HepG2 (cell line): ENCODE data around the gene NLRX1. TPM values are rescaled to one million over a fixed set of nuclear protein-coding genes. Genes with fewer than 3 reads are reported as not detected.
A peak's percentile ranks its signal among the peaks of the same experiment; 100 is the strongest.

ENCODE experiments used
- CEBPG ChIP-seq: IDR thresholded peaks from 2 replicates; pipeline ENCODE4 v1.6.1; 2016
- CHD2 ChIP-seq: IDR thresholded peaks from 2 replicates; pipeline ENCODE4 v1.6.1; 2011; ENCODE audit warnings: low read depth, low read length, improper control_type of control experiment
- ELF3 ChIP-seq: IDR thresholded peaks from 2 replicates; pipeline ENCODE4 v1.6.1; 2016; ENCODE audit warnings: missing genetic modification reagents, missing compliant biosample characterization
- FOXA3 ChIP-seq: IDR thresholded peaks from 2 replicates; pipeline ENCODE4 v1.6.1; 2016; ENCODE audit warnings: missing genetic modification reagents, missing compliant biosample characterization
- FOXJ3 ChIP-seq: sonication (generic); formaldehyde crosslinking; IDR thresholded peaks from 2 replicates; pipeline ENCODE4 v1.4.0; 2020; ENCODE audit warnings: missing genetic modification reagents, mild to moderate bottlenecking, borderline replicate concordance
- RBAK ChIP-seq: sonication (generic); formaldehyde crosslinking; IDR thresholded peaks from 2 replicates; pipeline ENCODE4 v1.5.1; 2020; ENCODE audit warnings: mild to moderate bottlenecking, missing genetic modification reagents
- RBM22 ChIP-seq: fragments of 200-400 bp; formaldehyde crosslinking; optimal IDR thresholded peaks from 2 replicates; pipeline ENCODE3; 2017; ENCODE audit warnings: mild to moderate bottlenecking, low read length, moderate library complexity
- REPIN1 ChIP-seq: sonication (generic); formaldehyde crosslinking; IDR thresholded peaks from 2 replicates; pipeline ENCODE4 v1.8.0; 2022; ENCODE audit warnings: missing genetic modification reagents, low read depth, mild to moderate bottlenecking, borderline replicate concordance
- SKI ChIP-seq: fragments of 450-650 bp; IDR thresholded peaks from one replicate; pipeline ENCODE4 v1.6.1; 2018; ENCODE audit warnings: mild to moderate bottlenecking; ENCODE audit not compliant: partially characterized antibody
- STAG1 ChIP-seq: sonication (generic); formaldehyde crosslinking; IDR thresholded peaks from 2 replicates; pipeline ENCODE4 v1.4.0; 2020; ENCODE audit warnings: missing genetic modification reagents
- TEAD3 ChIP-seq: optimal IDR thresholded peaks from 2 replicates; pipeline ENCODE3; 2016; ENCODE audit warnings: borderline replicate concordance
- XRCC5 ChIP-seq: fragments of 200-400 bp; formaldehyde crosslinking; optimal IDR thresholded peaks from 2 replicates; pipeline ENCODE3; 2017; ENCODE audit warnings: mild to moderate bottlenecking, low read length
- ZFP62 ChIP-seq: sonication (generic); formaldehyde crosslinking; IDR thresholded peaks from 2 replicates; pipeline ENCODE4 v1.4.0; 2020; ENCODE audit warnings: missing genetic modification reagents
- ZFP90 ChIP-seq: sonication (generic); formaldehyde crosslinking; IDR thresholded peaks from 2 replicates; pipeline ENCODE4 v1.8.0; 2022; ENCODE audit warnings: missing genetic modification reagents, mild to moderate bottlenecking, inconsistent platforms, borderline replicate concordance
- ZNF264 ChIP-seq: sonication (generic); formaldehyde crosslinking; IDR thresholded peaks from 2 replicates; pipeline ENCODE4 v1.4.0; 2020; ENCODE audit warnings: missing genetic modification reagents
- ZNF335 ChIP-seq: sonication (generic); formaldehyde crosslinking; IDR thresholded peaks from 2 replicates; pipeline ENCODE4 v1.4.0; 2020; ENCODE audit warnings: missing genetic modification reagents
- ZNF558 ChIP-seq: sonication (generic); formaldehyde crosslinking; IDR thresholded peaks from 2 replicates; pipeline ENCODE4 v1.9.0; 2022; ENCODE audit warnings: mild to moderate bottlenecking, missing genetic modification reagents, borderline replicate concordance
- ZNF614 ChIP-seq: IDR thresholded peaks from 2 replicates; pipeline ENCODE4 v1.6.1; 2018; ENCODE audit warnings: missing biosample characterization, missing genetic modification reagents, inconsistent platforms, borderline replicate concordance
- ZNF619 ChIP-seq: sonication (generic); formaldehyde crosslinking; IDR thresholded peaks from 2 replicates; pipeline ENCODE4 v1.4.0; 2020; ENCODE audit warnings: mild to moderate bottlenecking, missing genetic modification reagents
- ZNF878 ChIP-seq: sonication (generic); formaldehyde crosslinking; IDR thresholded peaks from 2 replicates; pipeline ENCODE4 v1.8.1; 2023; ENCODE audit warnings: mild to moderate bottlenecking, missing genetic modification reagents, moderate library complexity
- polyA plus RNA-seq, 8 experiments: library from polyadenylated mRNA; depleted of rRNA in 3 of 8; stranded (reverse) in 7 of 8; unstranded in 1 of 8; fragments of >200 nt; fragmentation: Illumina TruSeq in 4 of 8; extraction: Trizol in 4 of 8; gene quantifications; 2 replicates each; pipeline versions ENCODE4 v1.2.1 to v1.2.3, GENCODE V29; 2011 to 2016; ENCODE audit warnings: low read depth in 4 of 8, missing spikeins in 1 of 8, mixed read lengths in 1 of 8; ENCODE audit not compliant: insufficient read depth in 1 of 8
- total RNA-seq, 5 experiments: library from RNA; depleted of rRNA; stranded (reverse); fragments of >200 nt; fragmentation: Illumina TruSeq; extraction: Trizol; gene quantifications; 2 replicates each; pipeline ENCODE4 v1.2.3, GENCODE V29; 2016; ENCODE audit warnings: low read depth in 1 of 5
- TF ChIP-seq, protein P1 (sequence below): IDR thresholded peaks from 2 replicates; pipeline ENCODE4 v1.6.1; 2012; ENCODE audit warnings: low read length, improper control_type of control experiment
- TF ChIP-seq, protein P2 (sequence below): sonication (generic); formaldehyde crosslinking; IDR thresholded peaks from 2 replicates; pipeline ENCODE4 v1.4.0; 2020; ENCODE audit warnings: missing genetic modification reagents
- TF ChIP-seq, protein P3 (sequence below): IDR thresholded peaks from 2 replicates; pipeline ENCODE4 v1.6.1; 2016
- TF ChIP-seq, protein P4 (sequence below): sonication (generic); formaldehyde crosslinking; IDR thresholded peaks from 2 replicates; pipeline ENCODE4 v1.4.0; 2020; ENCODE audit warnings: low read depth, mild to moderate bottlenecking, missing genetic modification reagents
- TF ChIP-seq, protein P5 (sequence below): sonication (generic); formaldehyde crosslinking; IDR thresholded peaks from 2 replicates; pipeline ENCODE4 v1.4.0; 2020; ENCODE audit warnings: mild to moderate bottlenecking, missing genetic modification reagents

NLRX1 gene
- total and polyA plus RNA-seq, 2 of the 13 experiments (the other 11 are each of a cell fraction or from before 2014, with no cell fraction given) = 8.7 to 11.0 TPM

DNA sequence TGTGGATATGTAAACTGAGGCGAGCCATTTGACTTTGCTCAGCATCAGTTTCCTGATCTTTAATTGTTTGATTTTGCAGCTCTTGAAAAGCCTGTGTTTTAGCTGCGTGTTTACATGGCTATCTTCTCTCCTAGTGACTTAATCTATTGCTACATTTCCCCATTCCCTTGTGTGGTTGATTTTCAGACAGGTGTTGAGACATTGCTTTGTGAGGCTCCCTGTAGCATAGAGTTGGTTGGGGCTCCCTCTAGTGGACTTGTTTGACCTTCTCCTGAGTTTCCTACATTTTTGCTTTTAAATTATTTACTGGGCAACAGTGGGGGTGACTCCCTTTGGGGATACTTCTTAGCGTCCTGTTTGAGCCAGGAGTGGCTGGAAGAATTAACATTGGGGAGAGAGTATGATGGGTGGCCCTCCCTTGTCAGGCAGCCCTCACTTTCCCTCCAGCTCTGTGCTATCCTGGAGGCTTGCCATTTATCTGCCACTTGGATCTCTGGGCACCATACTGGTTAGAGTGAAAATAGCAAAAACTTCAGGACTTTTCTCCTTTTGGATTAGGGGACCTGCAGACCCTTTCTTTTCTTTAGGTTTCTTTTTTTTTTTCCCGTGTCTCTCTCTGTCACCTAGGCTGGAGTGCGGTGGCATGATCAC, 28.4 kb downstream of the NLRX1 start (continued):
- TF ChIP-seq TEAD3 (CRISPR knock-in tag) = peak; percentile 17
- no peak for TF ChIP-seq ZNF878 (CRISPR knock-in tag)
- TF ChIP-seq ZNF619 (CRISPR knock-in tag) = no peak
- TF ChIP-seq, protein P1, sequence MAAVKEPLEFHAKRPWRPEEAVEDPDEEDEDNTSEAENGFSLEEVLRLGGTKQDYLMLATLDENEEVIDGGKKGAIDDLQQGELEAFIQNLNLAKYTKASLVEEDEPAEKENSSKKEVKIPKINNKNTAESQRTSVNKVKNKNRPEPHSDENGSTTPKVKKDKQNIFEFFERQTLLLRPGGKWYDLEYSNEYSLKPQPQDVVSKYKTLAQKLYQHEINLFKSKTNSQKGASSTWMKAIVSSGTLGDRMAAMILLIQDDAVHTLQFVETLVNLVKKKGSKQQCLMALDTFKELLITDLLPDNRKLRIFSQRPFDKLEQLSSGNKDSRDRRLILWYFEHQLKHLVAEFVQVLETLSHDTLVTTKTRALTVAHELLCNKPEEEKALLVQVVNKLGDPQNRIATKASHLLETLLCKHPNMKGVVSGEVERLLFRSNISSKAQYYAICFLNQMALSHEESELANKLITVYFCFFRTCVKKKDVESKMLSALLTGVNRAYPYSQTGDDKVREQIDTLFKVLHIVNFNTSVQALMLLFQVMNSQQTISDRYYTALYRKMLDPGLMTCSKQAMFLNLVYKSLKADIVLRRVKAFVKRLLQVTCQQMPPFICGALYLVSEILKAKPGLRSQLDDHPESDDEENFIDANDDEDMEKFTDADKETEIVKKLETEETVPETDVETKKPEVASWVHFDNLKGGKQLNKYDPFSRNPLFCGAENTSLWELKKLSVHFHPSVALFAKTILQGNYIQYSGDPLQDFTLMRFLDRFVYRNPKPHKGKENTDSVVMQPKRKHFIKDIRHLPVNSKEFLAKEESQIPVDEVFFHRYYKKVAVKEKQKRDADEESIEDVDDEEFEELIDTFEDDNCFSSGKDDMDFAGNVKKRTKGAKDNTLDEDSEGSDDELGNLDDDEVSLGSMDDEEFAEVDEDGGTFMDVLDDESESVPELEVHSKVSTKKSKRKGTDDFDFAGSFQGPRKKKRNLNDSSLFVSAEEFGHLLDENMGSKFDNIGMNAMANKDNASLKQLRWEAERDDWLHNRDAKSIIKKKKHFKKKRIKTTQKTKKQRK = no peak
- peak; percentile 40; the same call in 1 of the 2 replicates for TF ChIP-seq ZNF614 (CRISPR knock-in tag)
- TF ChIP-seq, protein P2, sequence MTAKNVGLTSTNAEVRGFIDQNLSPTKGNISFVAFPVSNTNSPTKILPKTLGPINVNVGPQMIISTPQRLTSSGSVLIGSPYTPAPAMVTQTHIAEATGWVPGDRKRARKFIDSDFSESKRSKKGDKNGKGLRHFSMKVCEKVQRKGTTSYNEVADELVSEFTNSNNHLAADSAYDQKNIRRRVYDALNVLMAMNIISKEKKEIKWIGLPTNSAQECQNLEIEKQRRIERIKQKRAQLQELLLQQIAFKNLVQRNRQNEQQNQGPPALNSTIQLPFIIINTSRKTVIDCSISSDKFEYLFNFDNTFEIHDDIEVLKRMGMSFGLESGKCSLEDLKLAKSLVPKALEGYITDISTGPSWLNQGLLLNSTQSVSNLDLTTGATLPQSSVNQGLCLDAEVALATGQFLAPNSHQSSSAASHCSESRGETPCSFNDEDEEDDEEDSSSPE (CRISPR knock-in tag) = no peak
- peak; percentile 76 for TF ChIP-seq CEBPG
- no peak for TF ChIP-seq RBM22
- TF ChIP-seq ZNF264 = no peak
- no peak for TF ChIP-seq FOXJ3 (CRISPR knock-in tag)
- TF ChIP-seq, protein P3, sequence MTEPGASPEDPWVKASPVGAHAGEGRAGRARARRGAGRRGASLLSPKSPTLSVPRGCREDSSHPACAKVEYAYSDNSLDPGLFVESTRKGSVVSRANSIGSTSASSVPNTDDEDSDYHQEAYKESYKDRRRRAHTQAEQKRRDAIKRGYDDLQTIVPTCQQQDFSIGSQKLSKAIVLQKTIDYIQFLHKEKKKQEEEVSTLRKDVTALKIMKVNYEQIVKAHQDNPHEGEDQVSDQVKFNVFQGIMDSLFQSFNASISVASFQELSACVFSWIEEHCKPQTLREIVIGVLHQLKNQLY = no peak
- TF ChIP-seq ELF3 (CRISPR knock-in tag) = peak; percentile 55
- TF ChIP-seq ZNF558 = no peak
- TF ChIP-seq, protein P4, sequence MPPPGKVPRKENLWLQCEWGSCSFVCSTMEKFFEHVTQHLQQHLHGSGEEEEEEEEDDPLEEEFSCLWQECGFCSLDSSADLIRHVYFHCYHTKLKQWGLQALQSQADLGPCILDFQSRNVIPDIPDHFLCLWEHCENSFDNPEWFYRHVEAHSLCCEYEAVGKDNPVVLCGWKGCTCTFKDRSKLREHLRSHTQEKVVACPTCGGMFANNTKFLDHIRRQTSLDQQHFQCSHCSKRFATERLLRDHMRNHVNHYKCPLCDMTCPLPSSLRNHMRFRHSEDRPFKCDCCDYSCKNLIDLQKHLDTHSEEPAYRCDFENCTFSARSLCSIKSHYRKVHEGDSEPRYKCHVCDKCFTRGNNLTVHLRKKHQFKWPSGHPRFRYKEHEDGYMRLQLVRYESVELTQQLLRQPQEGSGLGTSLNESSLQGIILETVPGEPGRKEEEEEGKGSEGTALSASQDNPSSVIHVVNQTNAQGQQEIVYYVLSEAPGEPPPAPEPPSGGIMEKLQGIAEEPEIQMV = no peak
- TF ChIP-seq, protein P5, sequence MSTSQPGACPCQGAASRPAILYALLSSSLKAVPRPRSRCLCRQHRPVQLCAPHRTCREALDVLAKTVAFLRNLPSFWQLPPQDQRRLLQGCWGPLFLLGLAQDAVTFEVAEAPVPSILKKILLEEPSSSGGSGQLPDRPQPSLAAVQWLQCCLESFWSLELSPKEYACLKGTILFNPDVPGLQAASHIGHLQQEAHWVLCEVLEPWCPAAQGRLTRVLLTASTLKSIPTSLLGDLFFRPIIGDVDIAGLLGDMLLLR (CRISPR knock-in tag) = no peak
- TF ChIP-seq ZNF335 (CRISPR knock-in tag) = no peak
- TF ChIP-seq REPIN1 (CRISPR knock-in tag) = 0 out of 2 replicates have a peak, but pooled peaks have one; percentile 20
- TF ChIP-seq ZFP90 (CRISPR knock-in tag) = no peak
- TF ChIP-seq XRCC5 = peak; percentile 62
- TF ChIP-seq FOXA3 (CRISPR knock-in tag) = 0 out of 2 replicates have a peak, but pooled peaks have one; percentile 17
- no peak for TF ChIP-seq RBAK (CRISPR knock-in tag)
- TF ChIP-seq STAG1 (CRISPR knock-in tag) = peak; percentile 82
- TF ChIP-seq SKI = peak; percentile 27
- TF ChIP-seq CHD2 = no peak
- TF ChIP-seq ZFP62 = no peak
